ENCODE measurements around the gene C13orf46. TPM values are rescaled to one million over a fixed set of nuclear protein-coding genes. Genes with fewer than 3 reads are reported as not detected.

C13orf46 gene
- total and polyA plus RNA-seq, 8 donors, result 0.58 to 32.6 (median 8.7) TPM; not detected in 1

- Histone ChIP-seq H3K4me3 (no peak overlapping the region), H3K36me3 (peaks cover 5 to 55% (median 52%) of the 10 kb centered on the region in 4 donors), H3K27me3 (no peaks in the 10 kb centered on the region), H3K9me3 (no peaks in the 10 kb centered on the region), H3K4me1 (peaks cover 18 to 54% (median 38%) of the 10 kb centered on the region in 4 donors), H3K27ac (peak overlapping the region in 1 of 5 donors; percentile 4)
- TF ChIP-seq, protein P1, sequence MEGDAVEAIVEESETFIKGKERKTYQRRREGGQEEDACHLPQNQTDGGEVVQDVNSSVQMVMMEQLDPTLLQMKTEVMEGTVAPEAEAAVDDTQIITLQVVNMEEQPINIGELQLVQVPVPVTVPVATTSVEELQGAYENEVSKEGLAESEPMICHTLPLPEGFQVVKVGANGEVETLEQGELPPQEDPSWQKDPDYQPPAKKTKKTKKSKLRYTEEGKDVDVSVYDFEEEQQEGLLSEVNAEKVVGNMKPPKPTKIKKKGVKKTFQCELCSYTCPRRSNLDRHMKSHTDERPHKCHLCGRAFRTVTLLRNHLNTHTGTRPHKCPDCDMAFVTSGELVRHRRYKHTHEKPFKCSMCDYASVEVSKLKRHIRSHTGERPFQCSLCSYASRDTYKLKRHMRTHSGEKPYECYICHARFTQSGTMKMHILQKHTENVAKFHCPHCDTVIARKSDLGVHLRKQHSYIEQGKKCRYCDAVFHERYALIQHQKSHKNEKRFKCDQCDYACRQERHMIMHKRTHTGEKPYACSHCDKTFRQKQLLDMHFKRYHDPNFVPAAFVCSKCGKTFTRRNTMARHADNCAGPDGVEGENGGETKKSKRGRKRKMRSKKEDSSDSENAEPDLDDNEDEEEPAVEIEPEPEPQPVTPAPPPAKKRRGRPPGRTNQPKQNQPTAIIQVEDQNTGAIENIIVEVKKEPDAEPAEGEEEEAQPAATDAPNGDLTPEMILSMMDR (IDR thresholded peaks at IDR 0.05), result no peak
- TF ChIP-seq POLR2AphosphoS5 (IDR thresholded peaks at IDR 0.05), result no peak
- no peak for TF ChIP-seq POLR2A (IDR thresholded peaks at IDR 0.05)
- no peak for TF ChIP-seq EP300 (IDR thresholded peaks at IDR 0.05)
- DNase-seq, result no peak
- WGBS, 5 donors, result 74 to 87% (median 85%) methylated on average over 41 to 55 of the region's 56 CpGs
- intact Hi-C loops (cut with DNase I; ENCODE audit: low total_unique reads), result no loop called here
Measured at GRCh38 chr13:113974304-113975281, 717 bp upstream of the C13orf46 start.

DNA sequence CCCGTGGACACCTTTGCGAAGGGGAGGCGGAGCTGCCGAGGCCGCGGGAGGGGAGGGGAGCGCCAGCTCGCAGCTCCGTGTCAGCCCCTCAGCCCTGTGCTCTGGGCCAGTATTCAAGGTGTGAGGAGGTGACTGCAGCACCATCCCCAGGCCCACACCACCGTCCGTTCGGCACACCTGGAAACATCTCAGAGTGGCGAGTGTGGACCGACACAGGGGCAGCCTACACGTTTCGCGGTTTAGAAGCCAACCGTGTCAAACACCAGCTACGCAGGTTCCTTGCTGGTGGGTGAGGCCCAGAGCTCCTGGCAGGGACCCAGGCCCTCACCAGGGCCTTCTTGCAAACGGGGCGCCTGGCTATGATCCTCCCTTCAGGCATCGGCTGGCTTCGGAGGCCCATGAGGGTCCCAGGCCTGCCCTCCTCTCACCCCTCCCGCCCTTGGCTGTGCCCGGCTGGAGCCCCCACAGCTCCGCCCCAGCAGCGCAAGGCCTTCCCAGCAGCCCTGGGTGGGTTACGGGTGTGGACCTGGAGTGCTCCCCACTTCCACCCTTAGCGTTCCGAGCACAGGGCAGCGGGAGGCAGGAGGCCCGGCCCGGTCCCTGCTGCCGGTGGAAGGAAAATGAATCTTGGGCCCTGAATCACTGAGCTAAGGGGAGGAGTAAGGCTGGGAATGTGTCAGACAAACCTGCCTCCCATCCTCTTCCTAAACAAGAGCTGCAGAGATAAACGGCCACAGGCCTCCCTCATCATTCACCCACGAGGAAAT, 1.2 kb downstream of the C13orf46 start:
- Histone ChIP-seq H3K9me3 (no peaks in the 10 kb centered on the region), H3K27ac (peak overlapping the region; percentile 86 to 94 (median 92)), H3K4me1 (peaks cover 21 to 57% (median 53%) of the 10 kb centered on the region in 4 donors), H3K27me3 (no peaks in the 10 kb centered on the region), H3K36me3 (peaks cover 5 to 41% (median 36%) of the 10 kb centered on the region in 4 donors), H3K4me3 (no peak overlapping the region)
- 83 to 87% (median 85%) methylated on average over 11 to 36 of the region's 36 CpGs for WGBS, 5 donors
- TF ChIP-seq EP300 (IDR thresholded peaks at IDR 0.05) (no peak), POLR2A (IDR thresholded peaks at IDR 0.05) (no peak), POLR2AphosphoS5 (IDR thresholded peaks at IDR 0.05) (no peak)
- TF ChIP-seq, protein P1 (IDR thresholded peaks at IDR 0.05), result no peak
- intact Hi-C loops (cut with DNase I; ENCODE audit: low total_unique reads), result no loop called here
- no peak for DNase-seq

DNA sequence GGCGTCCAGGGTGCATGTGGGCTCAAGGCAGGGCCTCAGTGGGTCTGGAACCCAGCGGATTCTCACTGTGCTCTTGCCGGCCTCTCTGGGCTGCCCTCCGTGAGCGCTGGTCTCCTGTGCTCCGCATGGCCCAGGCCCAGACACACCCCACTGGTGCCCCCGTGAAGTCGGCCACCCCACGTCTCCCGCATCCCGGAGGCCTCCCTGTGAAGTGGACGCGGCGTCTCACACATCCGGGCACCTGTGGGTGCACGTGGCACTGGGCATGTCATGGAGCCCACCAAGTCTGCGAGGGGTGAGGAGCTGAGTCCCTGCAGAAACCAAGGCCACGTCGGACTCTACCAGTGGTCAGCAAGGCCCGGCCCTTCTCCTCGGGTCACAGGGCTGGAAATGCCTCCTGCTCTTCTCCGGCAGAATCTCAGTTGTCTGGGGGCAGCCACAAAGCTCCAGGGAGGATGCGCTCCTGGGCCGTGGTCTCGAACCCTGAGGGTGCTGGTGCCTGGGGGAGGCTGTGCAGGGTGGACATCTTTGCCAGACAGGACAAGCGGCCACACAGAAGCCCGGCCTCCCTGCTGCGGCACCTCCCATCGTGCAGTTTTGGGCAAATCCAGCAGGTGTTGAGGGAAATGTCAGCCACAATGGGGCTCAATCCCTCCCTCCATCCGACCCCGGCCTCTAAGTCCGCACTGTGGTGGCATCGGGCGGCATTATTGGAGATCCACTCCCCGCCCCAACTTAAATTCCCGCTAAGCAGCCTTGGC, 2.2 kb downstream of the C13orf46 start:
- DNase-seq, result no peak
- H3K36me3 ChIP-seq, result peaks cover 5 to 41% (median 36%) of the 10 kb centered on the region in 4 donors
- WGBS, 5 donors, result 89 to 95% (median 91%) methylated on average over 15 to 36 of the region's 36 CpGs

GRCh38 chr13:113970810-113971470, 2.9 kb downstream of the C13orf46 start:
- TF ChIP-seq EP300 (IDR thresholded peaks at IDR 0.05), result no peak
- peak; percentile 47 to 90 (median 89) for TF ChIP-seq POLR2AphosphoS5 (IDR thresholded peaks at IDR 0.05)
- peak overlapping the region; percentile 86 to 94 (median 92) for H3K27ac ChIP-seq
- no peaks in the 10 kb centered on the region for H3K9me3 ChIP-seq
- H3K27me3 ChIP-seq, result no peaks in the 10 kb centered on the region
- DNase-seq, result peak; percentile 75 to 91
- H3K4me1 ChIP-seq, result peaks cover 21 to 51% (median 44%) of the 10 kb centered on the region in 4 donors
- peak overlapping the region in 1 of 4 donors; percentile 37 for H3K4me3 ChIP-seq
- peaks cover 5 to 42% (median 39%) of the 10 kb centered on the region in 4 donors for H3K36me3 ChIP-seq
- WGBS, 5 donors, result 30 to 62% (median 47%) methylated on average over 11 to 19 of the region's 19 CpGs
- intact Hi-C loops (cut with DNase I; ENCODE audit: low total_unique reads), result no loop called here

More for the DNA sequence above, 2.2 kb downstream of the C13orf46 start:
- no peaks in the 10 kb centered on the region for H3K27me3 ChIP-seq
- peak overlapping the region; percentile 86 to 94 (median 92) for H3K27ac ChIP-seq
- H3K4me3 ChIP-seq, result no peak overlapping the region
- TF ChIP-seq EP300 (IDR thresholded peaks at IDR 0.05) (no peak), POLR2AphosphoS5 (IDR thresholded peaks at IDR 0.05) (no peak)
- H3K4me1 ChIP-seq, result peaks cover 21 to 51% (median 47%) of the 10 kb centered on the region in 4 donors
- H3K9me3 ChIP-seq, result no peaks in the 10 kb centered on the region
- intact Hi-C loops (cut with DNase I; ENCODE audit: low total_unique reads), result no loop called here
